SK-N-SH treated with all-trans-retinoic acid at 6 μM for 48 hours (cell line): ENCODE data around the gene BMS1.

Experiments
- ATAC-seq: fragments of 200-7000 bp; cut with Tn5 transposase; 3 replicates; pipeline ENCODE4 v1.9.1; 2020; ENCODE audit warnings: mild to moderate bottlenecking, moderate library complexity
- ARNTL ChIP-seq: fragments of 450-650 bp; formaldehyde crosslinking; IDR thresholded peaks from 2 replicates; pipeline ENCODE4 v1.5.0; 2020; ENCODE audit warnings: low read depth, mild to moderate bottlenecking, moderate library complexity, borderline replicate concordance
- CSDC2 ChIP-seq: fragments of 250-450 bp; sonication (Bioruptor Pico); IDR thresholded peaks from 2 replicates; pipeline ENCODE4 v1.5.0; 2020; ENCODE audit warnings: mild to moderate bottlenecking, moderate library complexity
- CSRNP3 ChIP-seq: fragments of 250-450 bp; sonication (Bioruptor Pico); IDR thresholded peaks from 2 replicates; pipeline ENCODE4 v1.5.1; 2021; ENCODE audit warnings: mild to moderate bottlenecking, moderate library complexity
- ESRRG ChIP-seq: fragments of 250-450 bp; sonication (Bioruptor Pico); IDR thresholded peaks from 2 replicates; pipeline ENCODE4 v1.6.1; 2021; ENCODE audit warnings: mild to moderate bottlenecking
- GLIS3 ChIP-seq: fragments of 250-450 bp; sonication (Bioruptor Pico); IDR thresholded peaks from 2 replicates; pipeline ENCODE4 v1.5.0; 2020; ENCODE audit warnings: mild to moderate bottlenecking, moderate library complexity
- ISL1 ChIP-seq: fragments of 250-450 bp; sonication (Bioruptor Pico); IDR thresholded peaks from 2 replicates; pipeline ENCODE4 v2.1.2; 2022; ENCODE audit warnings: mild to moderate bottlenecking, moderate library complexity
- OSR1 ChIP-seq: fragments of 250-450 bp; sonication (Bioruptor Pico); IDR thresholded peaks from 2 replicates; pipeline ENCODE4 v1.8.0; 2022; ENCODE audit warnings: moderate library complexity, mild to moderate bottlenecking, inconsistent platforms
- POU6F1 ChIP-seq: fragments of 250-450 bp; sonication (Bioruptor Pico); IDR thresholded peaks from 2 replicates; pipeline ENCODE4 v1.8.0; 2021; ENCODE audit warnings: low read depth, mild to moderate bottlenecking, moderate library complexity, borderline replicate concordance
- PPARA ChIP-seq: fragments of 250-450 bp; sonication (Bioruptor Pico); IDR thresholded peaks from 2 replicates; pipeline ENCODE4 v1.5.0; 2020; ENCODE audit warnings: mild to moderate bottlenecking, borderline replicate concordance
- RARB ChIP-seq: fragments of 250-450 bp; sonication (Bioruptor Pico); IDR thresholded peaks from 2 replicates; pipeline ENCODE4 v1.8.0; 2021; ENCODE audit warnings: mild to moderate bottlenecking, moderate library complexity
- SNAI2 ChIP-seq: fragments of 250-450 bp; sonication (Bioruptor Pico); IDR thresholded peaks from 2 replicates; pipeline ENCODE4 v1.5.0; 2020; ENCODE audit warnings: mild to moderate bottlenecking, moderate library complexity
- TCF4 ChIP-seq: fragments of 250-450 bp; sonication (Bioruptor Pico); IDR thresholded peaks from 2 replicates; pipeline ENCODE4 v1.8.0; 2021; ENCODE audit warnings: mild to moderate bottlenecking, moderate library complexity, borderline replicate concordance
- TOX ChIP-seq: fragments of 250-450 bp; sonication (Bioruptor Pico); IDR thresholded peaks from 2 replicates; pipeline ENCODE4 v1.8.0; 2021; ENCODE audit warnings: mild to moderate bottlenecking, moderate library complexity, borderline replicate concordance
- TSHZ2 ChIP-seq: fragments of 250-450 bp; sonication (Bioruptor Pico); IDR thresholded peaks from 2 replicates; pipeline ENCODE4 v1.5.0; 2020; ENCODE audit warnings: mild to moderate bottlenecking, moderate library complexity
- ZC3H10 ChIP-seq: fragments of 250-450 bp; sonication (Bioruptor Pico); IDR thresholded peaks from 2 replicates; pipeline ENCODE4 v1.5.1; 2021; ENCODE audit warnings: mild to moderate bottlenecking, moderate library complexity
- ZFP3 ChIP-seq: fragments of 250-450 bp; sonication (Bioruptor Pico); IDR thresholded peaks from 2 replicates; pipeline ENCODE4 v1.5.0; 2020; ENCODE audit warnings: mild to moderate bottlenecking, moderate library complexity
- ZFP30 ChIP-seq: fragments of 450-650 bp; formaldehyde crosslinking; IDR thresholded peaks from 2 replicates; pipeline ENCODE4 v1.5.0; 2022; ENCODE audit warnings: mild to moderate bottlenecking, moderate library complexity
- ZNF565 ChIP-seq: fragments of 450-650 bp; formaldehyde crosslinking; conservative IDR thresholded peaks from 2 replicates; pipeline ENCODE4 v1.5.0; 2020; ENCODE audit warnings: low read depth, mild to moderate bottlenecking, moderate library complexity
- ZNF70 ChIP-seq: fragments of 450-650 bp; formaldehyde crosslinking; IDR thresholded peaks from 2 replicates; pipeline ENCODE4 v1.5.0; 2020; ENCODE audit warnings: mild to moderate bottlenecking, moderate library complexity
- ZNF8 ChIP-seq: fragments of 450-650 bp; formaldehyde crosslinking; IDR thresholded peaks from 2 replicates; pipeline ENCODE4 v1.5.0; 2020; ENCODE audit warnings: mild to moderate bottlenecking, moderate library complexity
- TF ChIP-seq, protein P1 (sequence below): fragments of 250-450 bp; sonication (Bioruptor Pico); IDR thresholded peaks from 2 replicates; pipeline ENCODE4 v1.5.1; 2020; ENCODE audit warnings: low read depth, mild to moderate bottlenecking, moderate library complexity
- TF ChIP-seq, protein P2 (sequence below): fragments of 250-450 bp; sonication (Bioruptor Pico); IDR thresholded peaks from 2 replicates; pipeline ENCODE4 v1.8.0; 2020; ENCODE audit warnings: mild to moderate bottlenecking, moderate library complexity, borderline replicate concordance

The BMS1 gene

GRCh38 chr10:42781893-42782445, 626 bp upstream of the BMS1 start (continued):
- TF ChIP-seq CSRNP3 (CRISPR knock-in tag) (no peak), SNAI2 (CRISPR knock-in tag) (no peak), ZFP30 (CRISPR knock-in tag) (no peak), TCF4 (no peak), OSR1 (CRISPR knock-in tag) (no peak), ARNTL (CRISPR knock-in tag) (no peak), POU6F1 (CRISPR knock-in tag) (no peak), ZFP3 (no peak), GLIS3 (CRISPR knock-in tag) (no peak)
- TF ChIP-seq, protein P1, sequence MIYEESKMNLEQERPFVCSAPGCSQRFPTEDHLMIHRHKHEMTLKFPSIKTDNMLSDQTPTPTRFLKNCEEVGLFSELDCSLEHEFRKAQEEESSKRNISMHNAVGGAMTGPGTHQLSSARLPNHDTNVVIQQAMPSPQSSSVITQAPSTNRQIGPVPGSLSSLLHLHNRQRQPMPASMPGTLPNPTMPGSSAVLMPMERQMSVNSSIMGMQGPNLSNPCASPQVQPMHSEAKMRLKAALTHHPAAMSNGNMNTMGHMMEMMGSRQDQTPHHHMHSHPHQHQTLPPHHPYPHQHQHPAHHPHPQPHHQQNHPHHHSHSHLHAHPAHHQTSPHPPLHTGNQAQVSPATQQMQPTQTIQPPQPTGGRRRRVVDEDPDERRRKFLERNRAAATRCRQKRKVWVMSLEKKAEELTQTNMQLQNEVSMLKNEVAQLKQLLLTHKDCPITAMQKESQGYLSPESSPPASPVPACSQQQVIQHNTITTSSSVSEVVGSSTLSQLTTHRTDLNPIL = no peak
- TF ChIP-seq, all 23 proteins: peak for 0

DNA sequence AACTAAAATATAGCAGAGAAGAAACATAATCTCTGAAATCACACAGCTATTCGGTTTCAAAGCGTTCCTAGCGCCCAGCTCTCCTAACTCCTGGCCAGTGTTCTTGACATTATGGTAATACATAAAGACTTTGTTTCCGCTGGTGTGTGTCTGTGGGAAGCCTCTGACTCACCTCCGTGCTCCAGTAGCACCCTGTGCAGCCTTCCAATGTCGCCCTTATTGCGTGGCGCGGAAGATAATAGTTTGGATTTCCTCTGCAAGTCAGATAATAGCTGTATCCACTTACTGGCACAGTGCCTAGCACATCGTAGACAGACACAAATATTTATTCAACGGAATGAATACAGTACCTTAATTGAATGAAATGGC, 570 bp downstream of the BMS1 start:
- TF ChIP-seq TOX (no peak), SNAI2 (CRISPR knock-in tag) (no peak)
- peak; percentile 36 for ATAC-seq

GRCh38 chr10:42785759-42786158, 3.2 kb downstream of the BMS1 start:
- TF ChIP-seq POU6F1 (CRISPR knock-in tag) (no peak), ZNF565 (CRISPR knock-in tag) (no peak), ESRRG (no peak)
- no peak for ATAC-seq

DNA sequence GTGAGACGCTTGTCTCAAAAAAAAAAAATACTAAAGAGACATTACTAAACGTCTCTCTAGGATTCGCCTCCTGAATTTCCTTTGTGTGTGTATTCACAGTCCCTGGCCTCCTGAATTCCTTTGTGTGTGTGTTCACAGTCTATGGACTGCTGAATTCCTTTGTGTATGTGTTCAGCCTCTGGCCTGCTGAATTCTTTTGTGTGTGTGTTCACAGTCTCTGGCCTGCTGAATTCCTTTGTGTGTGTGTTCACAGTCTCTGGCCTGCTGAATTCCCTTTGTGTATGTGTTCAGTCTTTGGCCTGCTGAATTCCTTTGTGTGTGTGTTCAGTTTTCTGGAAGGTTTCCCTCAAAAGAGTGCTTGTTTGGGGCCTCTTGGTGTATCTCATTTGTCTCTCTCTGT, 8.2 kb downstream of the BMS1 start:
- no peak for TF ChIP-seq TSHZ2
- TF ChIP-seq, protein P1 = no peak
- TF ChIP-seq TCF4 = no peak
- TF ChIP-seq TOX = no peak
- TF ChIP-seq ZNF70 (CRISPR knock-in tag) = no peak
- TF ChIP-seq POU6F1 (CRISPR knock-in tag) = no peak
- TF ChIP-seq RARB = no peak
- no peak for TF ChIP-seq OSR1 (CRISPR knock-in tag)
- TF ChIP-seq CSDC2 = no peak
- TF ChIP-seq ZNF8 = no peak
- TF ChIP-seq GLIS3 (CRISPR knock-in tag) = no peak
- TF ChIP-seq ZFP30 (CRISPR knock-in tag) = no peak
- no peak for TF ChIP-seq ZC3H10
- TF ChIP-seq, protein P2, sequence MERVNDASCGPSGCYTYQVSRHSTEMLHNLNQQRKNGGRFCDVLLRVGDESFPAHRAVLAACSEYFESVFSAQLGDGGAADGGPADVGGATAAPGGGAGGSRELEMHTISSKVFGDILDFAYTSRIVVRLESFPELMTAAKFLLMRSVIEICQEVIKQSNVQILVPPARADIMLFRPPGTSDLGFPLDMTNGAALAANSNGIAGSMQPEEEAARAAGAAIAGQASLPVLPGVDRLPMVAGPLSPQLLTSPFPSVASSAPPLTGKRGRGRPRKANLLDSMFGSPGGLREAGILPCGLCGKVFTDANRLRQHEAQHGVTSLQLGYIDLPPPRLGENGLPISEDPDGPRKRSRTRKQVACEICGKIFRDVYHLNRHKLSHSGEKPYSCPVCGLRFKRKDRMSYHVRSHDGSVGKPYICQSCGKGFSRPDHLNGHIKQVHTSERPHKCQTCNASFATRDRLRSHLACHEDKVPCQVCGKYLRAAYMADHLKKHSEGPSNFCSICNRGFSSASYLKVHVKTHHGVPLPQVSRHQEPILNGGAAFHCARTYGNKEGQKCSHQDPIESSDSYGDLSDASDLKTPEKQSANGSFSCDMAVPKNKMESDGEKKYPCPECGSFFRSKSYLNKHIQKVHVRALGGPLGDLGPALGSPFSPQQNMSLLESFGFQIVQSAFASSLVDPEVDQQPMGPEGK (CRISPR knock-in tag) = no peak
- no peak for TF ChIP-seq SNAI2 (CRISPR knock-in tag)
- no peak for TF ChIP-seq PPARA (CRISPR knock-in tag)
- no peak for TF ChIP-seq ESRRG
- no peak for TF ChIP-seq ZFP3
- no peak for TF ChIP-seq ZNF565 (CRISPR knock-in tag)
- TF ChIP-seq ISL1 (CRISPR knock-in tag) = no peak
- ATAC-seq = no peak
